Activated CD4-positive, alpha-beta T cell treated with anti-CD3 and anti-CD28 coated beads for 48 hours (primary cell): ENCODE results near the gene SLCO3A1.

ENCODE experiments used
- DNase-seq: peaks from one replicate; pipeline ENCODE4 v3.0.0-alpha.2; 2020

SLCO3A1 gene

GRCh38 chr15:92076541-92076940, 223.0 kb downstream of the SLCO3A1 start:
- DNase-seq: no peak

- peak; percentile 83 for DNase-seq
These were observed 224.0 kb downstream of the SLCO3A1 start for GRCh38 chr15:92077353-92078085.

DNA sequence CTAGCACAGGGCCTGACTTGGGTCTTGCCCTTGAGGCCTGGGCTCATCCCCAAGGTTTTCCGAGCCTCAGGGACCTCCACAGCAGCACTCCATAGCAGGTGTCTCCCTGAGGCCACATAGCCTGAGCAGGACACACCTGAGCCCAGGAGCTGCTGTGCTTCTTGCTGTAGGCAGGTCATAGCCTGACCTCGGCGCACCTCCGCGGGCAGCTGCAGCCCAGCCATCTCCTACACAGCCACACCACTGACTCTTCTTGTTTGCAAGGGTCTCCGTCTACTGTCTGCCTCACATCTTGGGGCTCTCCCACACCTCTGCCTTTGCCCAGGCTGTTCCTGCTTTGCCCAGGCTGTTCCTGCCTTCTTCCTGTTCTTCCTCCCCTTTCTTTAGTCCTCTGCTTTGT, 224.8 kb downstream of the SLCO3A1 start:
- no peak for DNase-seq

DNA sequence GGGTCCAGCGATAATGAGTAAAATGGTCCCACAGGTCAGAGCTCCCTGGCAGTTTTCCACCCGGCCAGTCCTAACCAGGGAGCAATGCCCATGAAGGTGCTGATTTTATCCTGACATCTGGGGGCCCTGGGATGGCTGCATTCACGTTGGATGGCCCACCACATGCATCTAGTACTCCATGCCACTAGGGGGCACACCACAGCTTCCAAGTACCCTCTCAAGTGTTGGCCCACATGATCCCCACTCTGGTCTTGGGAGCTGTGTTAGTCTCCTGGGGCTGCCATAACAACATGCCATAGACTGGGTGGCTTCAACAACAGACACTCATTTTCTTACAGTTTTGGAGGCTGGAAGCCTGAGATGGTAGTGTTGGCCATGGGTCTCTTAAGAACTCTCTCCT, 225.5 kb downstream of the SLCO3A1 start:
- DNase-seq: peak; percentile 61

GRCh38 chr15:92079647-92080255, 226.2 kb downstream of the SLCO3A1 start:
- no peak for DNase-seq

- DNase-seq: peak; percentile 75
These were observed 228.7 kb downstream of the SLCO3A1 start for GRCh38 chr15:92082006-92082843.

DNA sequence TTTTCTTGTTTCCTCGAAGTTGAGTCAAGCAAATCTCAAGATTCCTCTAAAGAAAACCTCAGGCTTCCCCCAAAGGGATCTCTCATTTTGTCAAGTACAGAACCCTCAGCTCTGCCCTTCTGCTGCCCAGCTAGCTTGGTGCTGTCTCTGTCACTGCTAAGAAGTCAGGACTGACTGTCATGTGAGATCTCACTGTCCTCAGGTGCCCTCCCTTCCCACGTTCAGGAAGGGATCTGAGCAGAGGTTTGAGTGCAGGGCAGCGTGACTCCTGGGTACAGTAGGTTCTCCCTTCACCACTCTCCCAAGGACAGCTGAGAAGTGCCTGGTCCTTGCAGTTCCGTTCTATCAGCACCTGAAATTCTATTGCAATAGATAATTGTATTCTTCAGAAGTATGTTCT, 229.7 kb downstream of the SLCO3A1 start:
- no peak for DNase-seq

- no peak for DNase-seq
These were observed 233.7 kb downstream of the SLCO3A1 start for GRCh38 chr15:92087211-92087610.

- peak; percentile 35 for DNase-seq
These were observed 237.7 kb downstream of the SLCO3A1 start for GRCh38 chr15:92091155-92091734.

DNA sequence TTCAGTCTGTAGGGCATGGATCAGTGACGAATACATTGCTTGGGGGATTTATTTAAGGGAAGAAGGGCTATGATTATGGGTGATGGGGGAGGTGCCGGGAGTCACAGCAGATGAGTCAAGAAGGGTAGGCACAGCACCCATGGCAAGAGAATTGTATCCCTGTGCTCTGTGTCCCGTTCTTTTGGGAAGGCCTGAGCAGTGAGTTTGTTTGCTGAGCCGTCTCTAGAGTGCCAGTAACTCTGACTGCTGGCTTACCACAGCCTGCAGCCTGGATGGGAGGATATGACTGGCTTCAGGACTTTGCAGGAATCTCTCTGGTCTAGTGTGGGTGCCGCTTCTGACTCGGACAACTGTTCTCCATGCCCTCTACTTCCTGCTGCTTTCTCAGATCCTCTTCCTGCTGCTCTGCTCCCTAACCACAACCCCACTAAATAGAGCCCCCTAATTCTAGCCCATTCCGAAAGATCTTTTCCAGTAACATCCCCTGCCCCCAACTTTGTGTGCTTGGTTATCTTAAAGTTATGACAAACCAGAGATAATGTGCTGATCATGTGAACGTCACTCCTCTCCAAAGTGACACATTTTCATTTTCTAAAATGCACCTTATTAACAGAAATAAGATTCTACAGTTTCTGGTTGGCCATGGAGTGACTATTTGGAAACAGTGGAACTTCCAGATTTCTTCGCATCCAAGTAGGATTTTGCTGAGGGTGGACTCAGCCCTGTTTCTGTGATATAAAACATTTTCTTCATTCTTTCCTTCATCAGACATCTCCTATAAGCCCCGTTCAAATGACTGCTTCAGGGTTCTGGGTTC, 239.0 kb downstream of the SLCO3A1 start:
- no peak for DNase-seq

- no peak for DNase-seq
These were observed 242.2 kb downstream of the SLCO3A1 start for GRCh38 chr15:92095693-92096092.

DNA sequence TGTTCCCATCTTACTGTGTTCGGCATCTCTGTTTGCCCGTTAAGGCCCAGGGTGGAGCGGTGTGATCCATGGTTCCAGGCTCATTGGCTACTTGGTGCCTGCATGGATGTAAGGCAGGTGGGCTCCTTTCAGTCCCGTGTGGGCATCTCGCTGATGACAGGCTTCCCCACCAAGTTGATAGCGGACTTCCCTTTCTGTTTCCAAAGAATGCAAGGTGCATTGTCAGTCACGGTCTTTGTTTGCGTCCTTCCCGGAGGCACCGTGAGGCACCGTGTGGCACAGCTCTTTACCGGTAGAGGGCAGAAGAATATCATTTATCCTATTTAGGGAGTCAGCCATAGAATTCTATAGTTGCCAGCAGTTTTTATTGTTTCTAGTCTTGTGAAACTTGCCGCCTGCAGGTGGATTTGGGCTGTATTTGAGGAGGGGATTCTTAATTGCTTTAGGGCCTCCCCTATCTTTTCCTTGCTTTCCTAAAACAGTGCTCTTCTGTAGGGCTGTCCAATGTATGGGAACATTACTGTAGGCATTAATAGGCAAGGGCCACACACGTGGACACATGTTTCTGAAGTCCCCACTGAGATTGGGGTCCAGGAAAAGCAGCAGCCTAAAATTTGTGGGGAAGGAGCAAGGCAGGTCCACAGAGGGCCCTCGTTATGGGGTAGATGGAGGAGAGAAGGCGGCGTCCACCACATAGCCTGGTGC, 244.1 kb downstream of the SLCO3A1 start:
- peak; percentile 61 for DNase-seq

GRCh38 chr15:92098869-92099268, 245.4 kb downstream of the SLCO3A1 start:
- DNase-seq: no peak

DNA sequence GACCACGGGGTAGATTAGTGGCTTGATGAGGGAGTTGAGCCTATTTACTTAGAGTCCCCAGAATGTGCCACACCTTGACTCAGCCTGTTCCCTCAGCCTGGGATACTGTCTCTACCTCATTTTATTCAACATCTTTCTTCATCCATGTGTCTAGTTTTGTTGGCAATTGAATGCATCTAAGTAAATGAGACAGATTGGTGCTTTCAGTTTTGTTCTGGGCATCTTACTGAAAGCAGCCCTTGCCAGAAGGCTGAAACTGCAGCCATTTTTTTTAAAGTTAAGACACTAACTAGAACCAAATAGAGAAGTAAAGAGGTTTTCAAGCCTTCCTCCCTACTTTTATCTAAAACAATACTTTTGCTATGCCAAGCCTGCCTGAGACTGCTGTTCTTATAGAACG, 246.8 kb downstream of the SLCO3A1 start:
- DNase-seq: no peak

DNA sequence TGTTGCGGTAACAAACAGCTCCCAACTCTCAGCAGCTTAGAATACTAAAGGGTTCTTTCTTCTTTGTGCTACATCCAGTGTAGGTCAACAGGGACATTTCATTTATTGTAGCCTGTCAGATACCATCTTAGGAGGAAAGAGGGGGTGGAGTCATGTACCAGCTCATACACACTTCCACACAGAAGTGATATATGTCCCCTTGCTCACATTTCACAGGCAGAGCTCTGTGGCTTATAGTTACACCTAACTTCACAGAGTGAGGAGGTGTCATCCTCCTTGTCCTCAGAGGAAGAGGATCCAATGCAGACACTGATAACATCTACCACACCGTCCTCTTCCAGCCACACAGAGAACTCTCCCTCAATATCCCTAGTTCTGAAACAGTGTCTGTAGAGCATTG, 247.2 kb downstream of the SLCO3A1 start:
- no peak for DNase-seq

DNA sequence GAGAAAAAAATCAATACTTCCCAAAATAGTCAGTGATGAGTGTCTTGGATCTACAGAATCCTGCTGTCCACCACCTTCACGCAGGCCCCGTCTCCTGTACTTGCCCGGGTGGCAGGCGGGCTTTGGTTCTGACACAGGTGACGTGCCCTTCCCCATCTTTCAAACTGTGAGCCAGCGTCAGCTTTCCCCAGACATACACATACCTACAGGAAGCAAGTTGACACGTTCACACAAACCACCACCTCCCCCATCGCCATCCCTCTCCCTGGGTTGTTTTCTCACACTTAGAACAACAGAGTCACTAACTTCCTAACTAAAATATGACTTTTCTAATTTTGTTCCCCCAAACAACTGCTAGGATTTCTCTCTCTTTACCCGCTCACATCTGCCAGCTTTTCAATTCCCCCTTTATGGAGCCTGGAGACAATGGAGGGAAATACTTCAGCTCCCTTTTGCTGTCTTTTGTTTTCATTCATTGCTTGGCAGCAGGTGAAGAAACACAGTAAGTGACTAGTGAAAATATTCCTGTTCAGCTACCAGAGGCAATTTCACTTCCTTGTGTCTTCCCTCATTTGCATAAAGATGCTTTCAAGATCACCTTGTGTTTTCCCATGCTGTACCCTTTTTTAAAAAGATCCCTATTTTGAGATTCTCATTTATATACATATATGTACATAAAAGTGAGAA, 248.3 kb downstream of the SLCO3A1 start:
- DNase-seq: no peak

DNA sequence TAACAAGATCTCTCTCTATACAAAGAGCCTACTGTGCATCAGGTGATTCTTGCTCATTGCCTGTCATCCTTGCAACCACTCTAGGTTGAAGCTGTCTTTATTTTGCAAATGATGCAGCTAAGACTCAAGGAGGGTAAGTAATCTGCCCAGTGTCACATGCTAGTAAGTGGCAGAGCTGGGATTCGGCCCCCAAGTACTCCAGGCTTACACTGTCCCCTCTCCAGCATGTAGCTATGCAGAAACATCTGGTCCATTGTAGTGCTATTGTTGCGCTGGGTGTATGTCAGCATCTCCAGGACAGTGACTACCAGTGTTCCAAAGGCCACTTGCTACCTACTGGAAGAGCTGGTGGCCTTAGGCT, 248.9 kb downstream of the SLCO3A1 start:
- no peak for DNase-seq

DNA sequence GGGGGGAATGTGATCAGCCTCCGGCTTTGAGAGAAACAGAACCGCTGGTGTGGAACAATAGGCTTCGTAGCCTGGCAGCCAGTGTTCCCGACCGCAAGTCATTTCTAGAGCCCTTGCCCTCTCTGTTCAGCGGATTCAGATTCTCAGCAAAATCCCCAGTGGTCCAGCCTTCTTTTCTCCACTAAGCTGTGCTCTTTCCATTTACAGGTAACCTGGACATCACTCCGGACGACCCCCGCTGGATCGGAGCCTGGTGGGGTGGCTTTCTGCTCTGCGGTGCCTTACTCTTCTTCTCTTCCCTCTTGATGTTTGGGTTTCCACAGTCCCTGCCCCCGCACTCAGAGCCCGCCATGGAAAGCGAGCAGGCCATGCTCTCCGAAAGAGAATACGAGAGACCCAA, 250.6 kb downstream of the SLCO3A1 start:
- no peak for DNase-seq

DNA sequence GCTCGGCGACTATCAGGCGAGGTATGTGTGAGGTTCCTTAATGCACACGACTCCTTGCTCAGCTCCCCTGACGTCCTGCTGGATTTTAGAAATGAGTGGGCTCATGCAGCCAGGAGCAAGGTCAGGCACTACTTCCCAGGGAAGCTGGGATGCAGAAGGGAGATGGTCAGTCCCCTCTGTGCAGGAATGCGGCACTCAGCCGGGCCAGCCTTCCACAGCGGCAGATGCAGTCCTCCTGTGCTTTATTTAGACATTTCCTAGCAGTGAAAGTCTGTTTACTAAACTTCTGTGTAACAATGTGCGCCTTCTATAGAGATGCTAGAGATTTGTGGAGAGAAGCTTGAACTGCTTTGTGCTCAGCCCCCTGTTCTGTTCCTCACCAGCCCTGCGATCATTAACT, 252.1 kb downstream of the SLCO3A1 start:
- no peak for DNase-seq

GRCh38 chr15:92107510-92107909, 254.0 kb downstream of the SLCO3A1 start:
- no peak for DNase-seq

DNA sequence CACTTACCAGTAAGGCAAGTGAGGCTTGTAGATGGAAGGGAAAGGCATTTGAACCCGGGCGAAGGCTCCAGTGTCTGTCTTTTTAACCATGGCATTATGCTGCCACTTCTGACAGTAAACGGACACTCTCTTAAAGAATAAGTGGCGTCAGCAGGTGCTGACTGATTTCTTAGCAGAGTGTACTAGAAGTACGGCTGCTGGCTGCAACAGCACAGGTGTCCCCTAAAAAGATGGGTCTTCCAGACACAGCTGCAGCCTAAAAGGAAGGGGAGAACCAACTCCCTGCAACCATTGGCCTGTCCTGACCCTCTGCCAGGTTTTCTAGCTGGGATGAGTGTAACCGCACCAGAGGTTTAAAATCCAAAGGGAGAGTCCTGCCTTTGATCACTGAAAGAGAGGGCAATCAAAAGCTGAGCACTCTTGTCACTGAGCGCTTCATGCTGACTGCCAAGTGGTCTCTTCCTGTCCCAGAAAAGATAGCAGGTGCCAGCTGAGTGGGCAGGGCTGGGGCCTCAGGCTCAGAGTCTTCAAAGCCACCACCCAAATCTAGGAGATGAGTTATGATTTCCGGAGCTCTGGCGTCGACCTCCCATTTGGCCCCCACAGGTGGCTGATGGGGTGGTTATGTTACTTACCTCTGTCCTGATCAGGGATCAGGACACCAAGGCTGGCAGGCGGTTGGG, 255.8 kb downstream of the SLCO3A1 start:
- no peak for DNase-seq
